Fibroblast of the conjunctiva (primary cell): ENCODE data around the gene DOCK3.

Experiments
- DNase-seq: peaks from one replicate; pipeline ENCODE4 v3.0.0-alpha.2; 2010; ENCODE audit warnings: low read depth

Gene DOCK3

DNA sequence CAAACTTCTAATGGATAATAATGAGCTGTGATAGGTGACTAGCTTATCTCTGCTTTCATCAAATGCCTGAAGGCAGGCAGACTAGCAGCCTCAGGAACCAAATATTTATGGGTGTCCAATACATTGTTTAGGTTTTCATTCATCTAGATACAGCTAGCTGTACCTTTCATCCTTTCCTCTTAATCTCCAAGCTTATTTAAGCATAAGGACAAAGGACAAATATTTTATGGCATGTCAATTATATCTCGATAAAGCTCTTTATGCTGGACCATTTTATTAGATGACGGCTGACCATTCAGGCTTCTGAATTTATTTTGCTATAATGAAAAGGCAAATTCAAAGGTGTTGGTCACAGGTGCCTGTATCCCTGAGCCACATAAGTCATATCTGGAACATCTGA, 733.3 kb downstream of the DOCK3 start:
- DNase-seq, result no peak

DNA sequence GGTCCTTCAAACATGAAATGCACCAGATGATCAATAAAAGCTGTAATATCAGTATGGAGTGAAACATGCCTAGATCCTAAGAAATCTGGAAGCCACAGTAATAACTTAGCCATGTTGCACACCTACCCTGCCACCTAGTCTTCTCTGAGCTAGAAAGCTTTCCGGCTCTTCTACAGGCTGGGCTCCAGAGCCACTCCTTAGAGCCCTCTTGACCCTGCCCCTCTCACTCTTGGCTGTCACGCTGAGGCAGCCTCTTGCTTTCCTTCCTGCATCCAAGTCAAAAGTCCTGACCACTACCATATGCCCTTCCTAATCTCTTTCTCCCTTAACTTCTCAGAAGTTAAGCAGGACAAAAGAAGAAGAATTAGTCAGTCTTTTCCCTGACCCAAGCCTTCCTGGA, 734.1 kb downstream of the DOCK3 start:
- no peak for DNase-seq

DNA sequence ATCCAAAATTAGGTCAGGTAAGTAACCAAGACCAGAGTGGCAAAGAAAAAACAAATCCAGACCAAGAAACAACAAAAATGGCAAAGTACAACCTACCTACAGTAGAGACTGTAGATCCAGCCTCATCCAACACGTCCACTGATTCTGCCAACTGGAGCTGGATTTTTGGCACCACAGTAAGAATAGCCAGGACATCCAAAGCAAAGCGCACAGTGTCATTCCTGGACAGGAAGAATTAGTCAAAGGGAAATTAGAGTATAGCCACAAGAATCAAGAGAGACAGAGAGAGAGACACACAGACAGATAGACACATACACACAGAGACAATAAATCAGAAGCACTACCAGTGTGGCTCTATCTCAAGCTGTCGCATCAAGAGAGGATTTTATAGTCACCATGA, 747.5 kb downstream of the DOCK3 start:
- DNase-seq, result no peak

DNA sequence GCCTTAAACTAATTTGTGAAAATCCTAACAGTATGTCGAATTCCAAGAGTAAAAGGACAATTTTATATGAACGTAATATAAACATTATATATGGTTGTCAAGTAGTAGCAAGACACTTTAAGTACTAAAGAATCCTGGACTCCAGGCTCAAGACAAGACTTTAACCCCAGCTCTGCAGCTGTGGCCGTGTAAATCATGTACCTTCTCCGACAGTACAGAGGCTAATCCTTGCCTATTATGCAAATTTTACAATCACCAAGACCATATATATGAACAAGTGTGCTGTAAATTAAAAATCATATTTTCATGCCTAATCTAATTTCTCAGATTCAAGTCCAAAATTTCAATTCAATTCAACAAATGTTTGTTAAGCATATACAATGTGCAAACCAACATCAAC, 752.2 kb downstream of the DOCK3 start:
- DNase-seq, result no peak

DNA sequence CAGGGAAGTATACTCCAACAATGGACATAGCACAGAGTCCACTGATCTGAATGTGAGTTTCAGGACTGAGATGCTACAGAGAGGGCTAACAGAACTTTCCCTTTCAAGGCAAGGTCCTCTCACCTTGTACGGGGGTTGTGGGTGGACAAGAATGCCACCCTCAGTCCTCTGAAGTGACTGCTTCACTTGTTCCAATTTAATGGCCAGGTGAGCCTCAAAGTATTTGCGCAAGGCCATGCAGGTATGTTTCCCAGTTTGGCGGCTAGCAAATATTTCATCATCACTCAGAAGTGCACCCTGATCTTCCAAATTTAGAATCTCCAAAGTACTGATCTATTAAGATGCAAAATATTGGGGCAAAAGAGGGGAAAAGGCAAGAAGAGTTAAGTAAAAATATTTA, 754.4 kb downstream of the DOCK3 start:
- no peak for DNase-seq
